ENCODE results near the gene APP. TPM values are rescaled to one million over a fixed set of nuclear protein-coding genes. Genes with fewer than 3 reads are reported as not detected.

APP gene
- total RNA-seq, 2 experiments from 2014 or later: 0.55 TPM; not detected in 1

- POLR2A ChIA-PET: interaction anchor here (0.7 kb wide), 1 partner anchor 46 kb away, joined by 3 read pairs; no protein-coding TSS in a partner anchor
- Histone ChIP-seq H3K9me3 (ENCODE audit: low read length) (0 out of 2 replicates have a peak, but pooled peaks cover 5% of the 10 kb centered on the region), H3K4me1 (ENCODE audit: insufficient read depth, low read length, poor library complexity, severe bottlenecking) (no peaks in the 10 kb centered on the region), H3K27ac (ENCODE audit: low read depth, low read length, poor library complexity, severe bottlenecking) (no peak overlapping the region), H3K79me2 (ENCODE audit: insufficient read depth, low read depth, low read length) (no peaks in the 10 kb centered on the region), H3K9me2 (ENCODE audit: insufficient read depth, low read length) (no peaks in the 10 kb centered on the region), H4K20me1 (ENCODE audit: insufficient read depth, low read length) (no peaks in the 10 kb centered on the region), H3K4me2 (ENCODE audit: low read length) (no peak overlapping the region), H2AFZ (ENCODE audit: low read length) (no peak overlapping the region), H3K4me3 (ENCODE audit: low read depth, low read length, poor library complexity, severe bottlenecking) (no peak overlapping the region), H3K36me3 (ENCODE audit: insufficient read depth, low read length) (no peaks in the 10 kb centered on the region)
- no peak for DNase-seq (ENCODE audit: low spot score)
- CTCF ChIA-PET (ENCODE audit: unreplicated experiment): no interaction called here
- intact Hi-C loops (cut with micrococcal nuclease; ENCODE audit: unreplicated experiment): no loop called here
- TF ChIP-seq CTCF (conservative IDR thresholded peaks at IDR 0.05; ENCODE audit: low read length) (no peak), EZH2phosphoT487 (IDR thresholded peaks at IDR 0.05; ENCODE audit: borderline replicate concordance, low read depth, low read length) (no peak)
- BruUV-seq (replicated peaks): no TSS peak
These were observed 36.5 kb upstream of the APP start for GRCh38 chr21:26207021-26207420.

- CTCF ChIA-PET (ENCODE audit: unreplicated experiment): no interaction called here
- no peaks in the 10 kb centered on the region for H3K9me2 ChIP-seq (ENCODE audit: insufficient read depth, low read length)
- no peaks in the 10 kb centered on the region for H3K36me3 ChIP-seq (ENCODE audit: insufficient read depth, low read length)
- H3K27ac ChIP-seq (ENCODE audit: low read depth, low read length, poor library complexity, severe bottlenecking): no peak overlapping the region
- no peaks in the 10 kb centered on the region for H3K9me3 ChIP-seq (ENCODE audit: low read length)
- no peak overlapping the region for H2AFZ ChIP-seq (ENCODE audit: low read length)
- intact Hi-C loops (cut with micrococcal nuclease; ENCODE audit: unreplicated experiment): no loop called here
- H3K4me1 ChIP-seq (ENCODE audit: insufficient read depth, low read length, poor library complexity, severe bottlenecking): no peaks in the 10 kb centered on the region
- POLR2A ChIA-PET: interaction anchor here (0.6 kb wide), 1 partner anchor 72 kb away, joined by 4 read pairs; no protein-coding TSS in a partner anchor
- no TSS peak for BruUV-seq (replicated peaks)
- DNase-seq (ENCODE audit: low spot score): no peak
- no peaks in the 10 kb centered on the region for H4K20me1 ChIP-seq (ENCODE audit: insufficient read depth, low read length)
- TF ChIP-seq CTCF (conservative IDR thresholded peaks at IDR 0.05; ENCODE audit: low read length) (no peak), EZH2phosphoT487 (IDR thresholded peaks at IDR 0.05; ENCODE audit: borderline replicate concordance, low read depth, low read length) (no peak)
- H3K79me2 ChIP-seq (ENCODE audit: insufficient read depth, low read depth, low read length): no peaks in the 10 kb centered on the region
- H3K4me3 ChIP-seq (ENCODE audit: low read depth, low read length, poor library complexity, severe bottlenecking): no peak overlapping the region
- H3K4me2 ChIP-seq (ENCODE audit: low read length): no peak overlapping the region
These were observed 28.9 kb upstream of the APP start for GRCh38 chr21:26199456-26199855.

- Histone ChIP-seq H3K36me3 (ENCODE audit: insufficient read depth, low read length) (no peaks in the 10 kb centered on the region), H3K9me2 (ENCODE audit: insufficient read depth, low read length) (no peaks in the 10 kb centered on the region), H3K27ac (ENCODE audit: low read depth, low read length, poor library complexity, severe bottlenecking) (no peak overlapping the region), H2AFZ (ENCODE audit: low read length) (no peak overlapping the region), H3K4me2 (ENCODE audit: low read length) (no peak overlapping the region), H3K79me2 (ENCODE audit: insufficient read depth, low read depth, low read length) (no peaks in the 10 kb centered on the region), H3K4me1 (ENCODE audit: insufficient read depth, low read length, poor library complexity, severe bottlenecking) (no peaks in the 10 kb centered on the region), H3K4me3 (ENCODE audit: low read depth, low read length, poor library complexity, severe bottlenecking) (no peak overlapping the region), H4K20me1 (ENCODE audit: insufficient read depth, low read length) (no peaks in the 10 kb centered on the region), H3K9me3 (ENCODE audit: low read length) (no peaks in the 10 kb centered on the region)
- BruUV-seq (replicated peaks): no TSS peak
- intact Hi-C loops (cut with micrococcal nuclease; ENCODE audit: unreplicated experiment): no loop called here
- TF ChIP-seq EZH2phosphoT487 (IDR thresholded peaks at IDR 0.05; ENCODE audit: borderline replicate concordance, low read depth, low read length) (no peak), CTCF (conservative IDR thresholded peaks at IDR 0.05; ENCODE audit: low read length) (no peak)
- DNase-seq (ENCODE audit: low spot score): no peak
- ChIA-PET POLR2A (no interaction called here), CTCF (ENCODE audit: unreplicated experiment) (no interaction called here)
These were observed 25.1 kb upstream of the APP start for GRCh38 chr21:26195708-26196107.
